Measurements from ENCODE around the gene TMEM33. TPM values are rescaled to one million over a fixed set of nuclear protein-coding genes. Genes with fewer than 3 reads are reported as not detected.
A peak's percentile ranks its signal among the peaks of the same experiment; 100 is the strongest.

Gene TMEM33
- total RNA-seq, 1 experiment from 2014 or later: 70.3 TPM

- H3K4me1 ChIP-seq (ENCODE audit: insufficient read depth, low read length): peaks cover 15% of the 10 kb centered on the region
- H3K79me2 ChIP-seq (ENCODE audit: low read length): peaks cover 39% of the 10 kb centered on the region
- no peaks in the 10 kb centered on the region for H3K36me3 ChIP-seq (ENCODE audit: low read depth, low read length)
- TF ChIP-seq EZH2phosphoT487 (IDR thresholded peaks at IDR 0.05; ENCODE audit: borderline replicate concordance, low read length) (no peak), CTCF (conservative IDR thresholded peaks at IDR 0.05; ENCODE audit: low read depth, low read length) (no peak; the same call in 1 of the 2 replicates), EZH2 (IDR thresholded peaks at IDR 0.05; ENCODE audit: low read length, unreplicated experiment) (no peak)
- no peaks in the 10 kb centered on the region for H3K9me3 ChIP-seq (ENCODE audit: low read length)
- no peaks in the 10 kb centered on the region for H3K9me2 ChIP-seq (replicated peaks; ENCODE audit: low read length)
- intact Hi-C loops (cut with micrococcal nuclease): loop anchor here (5.0 kb wide), 2 partner anchors 57 to 422 kb away; no protein-coding TSS in a partner anchor
- peak; percentile 83 for ATAC-seq
- H3K4me3 ChIP-seq (ENCODE audit: low read length): peak within 1 kb of the TSS; percentile 98
- ChIA-PET POLR2A (ENCODE audit: unreplicated experiment) (no interaction called here), CTCF (no interaction called here)
- H2AFZ ChIP-seq (ENCODE audit: low read length): peak within 1 kb of the TSS; percentile 95
- peak within 1 kb of the TSS; percentile 32 for H3K27ac ChIP-seq (ENCODE audit: low read length)
- TSS peak; percentile 62 for BruUV-seq (replicated peaks)
- no peaks in the 10 kb centered on the region for H3F3A ChIP-seq (ENCODE audit: low read length, unreplicated experiment)
- peak; percentile 91 for DNase-seq
- H4K20me1 ChIP-seq (ENCODE audit: low read length): no peaks in the 10 kb centered on the region
- H3K4me2 ChIP-seq (ENCODE audit: low read length): peak within 1 kb of the TSS; percentile 97
- H3K27me3 ChIP-seq (ENCODE audit: low read length): no peaks in the 10 kb centered on the region
- peak within 1 kb of the TSS; percentile 87 for H3K9ac ChIP-seq (ENCODE audit: low read length)
Measured at GRCh38 chr4:41990365-41991111, 55.3 kb downstream of the TMEM33 start, which contains the start of gene SLC30A9. SLC30A9 (plus strand) TSS chr4:41990530; CDS start chr4:41990652, 122 bp downstream.

- ATAC-seq: peak; percentile 70
- no peak for TF ChIP-seq CTCF (conservative IDR thresholded peaks at IDR 0.05; ENCODE audit: low read depth, low read length)
- TF ChIP-seq EZH2phosphoT487 (IDR thresholded peaks at IDR 0.05; ENCODE audit: borderline replicate concordance, low read length): no peak
- no peak for TF ChIP-seq EZH2 (IDR thresholded peaks at IDR 0.05; ENCODE audit: low read length, unreplicated experiment)
- Histone ChIP-seq H3K4me2 (ENCODE audit: low read length) (peak overlapping the region; percentile 97), H3K9me3 (ENCODE audit: low read length) (no peaks in the 10 kb centered on the region), H3K4me3 (ENCODE audit: low read length) (peak overlapping the region; percentile 98), H3K36me3 (ENCODE audit: low read depth, low read length) (no peaks in the 10 kb centered on the region), H4K20me1 (ENCODE audit: low read length) (no peaks in the 10 kb centered on the region), H3K27ac (ENCODE audit: low read length) (peak overlapping the region; percentile 32), H2AFZ (ENCODE audit: low read length) (no peak overlapping the region), H3F3A (ENCODE audit: low read length, unreplicated experiment) (no peaks in the 10 kb centered on the region), H3K79me2 (ENCODE audit: low read length) (peaks cover 39% of the 10 kb centered on the region), H3K9me2 (replicated peaks; ENCODE audit: low read length) (no peaks in the 10 kb centered on the region), H3K4me1 (ENCODE audit: insufficient read depth, low read length) (peaks cover 15% of the 10 kb centered on the region), H3K27me3 (ENCODE audit: low read length) (no peaks in the 10 kb centered on the region), H3K9ac (ENCODE audit: low read length) (peak overlapping the region; percentile 87)
- ChIA-PET POLR2A (ENCODE audit: unreplicated experiment) (no interaction called here), CTCF (no interaction called here)
- BruUV-seq (replicated peaks): no TSS peak
- peak; percentile 80 for DNase-seq
- intact Hi-C loops (cut with micrococcal nuclease): loop anchor here (5.0 kb wide), 2 partner anchors 55 to 420 kb away; no protein-coding TSS in a partner anchor
Measured at GRCh38 chr4:41991916-41992767, 56.9 kb downstream of the TMEM33 start.

Data from PC-3 (cell line).